DMS53 (cell line): ENCODE measurements around the gene CITED2.

Experiments
- DNase-seq: peaks from one replicate; lab custom pipeline; 2025; lab: John Stamatoyannopoulos, UW

The CITED2 gene

GRCh38 chr6:139381216-139381865, 6.9 kb upstream of the CITED2 start:
- no peak for DNase-seq

GRCh38 chr6:139380611-139381010, 6.2 kb upstream of the CITED2 start:
- no peak for DNase-seq

DNA sequence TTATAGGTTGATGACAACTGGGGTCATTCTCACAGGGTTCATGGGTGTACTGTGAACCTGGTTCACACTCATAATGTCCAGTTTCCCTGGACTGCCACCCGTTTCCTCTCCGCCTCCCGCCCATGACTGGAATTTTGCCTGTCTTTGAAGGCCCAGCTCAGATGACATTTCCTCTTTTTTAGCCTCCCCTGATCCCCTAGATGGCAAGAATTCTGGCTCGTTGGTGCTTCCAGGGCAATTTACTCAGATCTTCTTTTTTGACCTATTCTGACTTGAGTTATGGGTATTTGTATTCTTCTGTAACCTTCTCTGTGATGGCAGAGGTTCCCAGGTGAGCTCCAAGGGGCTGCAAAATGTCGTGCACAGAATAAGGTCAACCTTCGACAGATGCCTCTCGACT, 5.7 kb upstream of the CITED2 start:
- DNase-seq: no peak

DNA sequence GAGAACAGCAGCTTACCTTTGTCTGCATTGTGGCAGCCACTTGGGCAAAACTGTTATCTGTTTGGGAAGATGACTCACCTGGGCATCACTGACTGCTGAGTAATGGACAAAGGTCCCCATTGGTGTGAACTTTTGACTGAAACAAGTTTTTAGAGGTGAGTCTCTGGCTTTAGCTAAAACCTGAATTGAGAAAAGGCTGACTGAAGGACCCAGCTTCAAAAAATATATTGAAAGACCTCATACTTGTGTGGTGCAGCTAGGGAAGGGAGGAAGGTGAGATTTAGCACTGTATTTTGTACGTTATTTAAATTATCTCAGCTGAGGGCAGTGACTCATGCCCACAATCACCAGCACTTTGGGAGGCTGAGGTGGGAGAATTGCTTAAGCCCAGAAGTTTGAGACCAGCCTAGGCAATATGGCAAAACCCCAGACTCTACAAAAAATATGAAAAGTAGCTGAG, 4.5 kb upstream of the CITED2 start:
- DNase-seq: peak; percentile 68

DNA sequence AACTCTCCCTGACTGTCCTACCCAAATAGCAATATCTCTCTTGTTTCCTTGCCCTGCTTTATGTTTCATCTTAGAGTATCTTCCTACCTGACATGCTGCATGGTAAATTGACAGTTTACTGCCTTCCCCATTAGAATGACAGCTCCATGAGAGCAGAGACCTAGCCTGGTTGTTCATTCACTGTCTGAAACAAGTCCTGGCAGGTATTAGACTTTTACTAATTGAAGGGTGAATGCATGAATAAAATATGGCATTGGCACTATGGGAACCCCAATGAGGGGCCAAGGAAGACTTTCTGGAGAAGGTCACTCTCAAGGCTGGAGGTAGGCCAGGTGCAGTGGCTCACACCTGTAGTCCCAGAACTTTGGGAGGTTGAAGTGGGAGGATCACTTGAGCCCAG, 3.8 kb upstream of the CITED2 start:
- no peak for DNase-seq

DNA sequence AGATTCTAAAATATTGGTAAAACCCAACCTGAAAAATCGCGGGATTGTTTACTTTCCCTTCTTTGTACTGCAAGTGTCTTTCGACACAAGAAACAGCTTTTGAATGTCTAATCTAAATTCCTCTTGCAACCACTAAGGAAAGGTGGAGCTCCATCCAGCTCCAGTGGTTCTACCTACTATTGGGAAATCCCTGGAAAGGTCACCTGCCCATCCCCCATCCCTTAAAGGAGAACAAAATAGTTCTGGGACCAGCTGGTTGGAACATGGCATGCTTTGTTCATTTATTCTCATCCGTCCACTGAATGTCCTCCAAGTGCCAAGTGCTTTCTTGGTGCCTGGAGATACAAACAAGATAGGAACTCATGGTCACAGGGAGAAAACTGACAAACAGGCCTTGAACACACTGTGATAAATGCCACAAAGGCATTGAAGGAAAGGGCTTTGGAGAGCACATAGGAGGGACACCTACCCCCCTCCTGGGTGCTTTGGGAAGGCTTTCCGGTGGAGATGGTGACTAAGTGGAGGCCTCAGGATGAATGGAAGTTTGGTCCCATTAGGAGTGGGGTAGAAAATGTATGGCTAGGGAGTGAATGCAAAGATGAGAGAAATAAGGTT, 2.3 kb upstream of the CITED2 start:
- peak; percentile 13 for DNase-seq

DNA sequence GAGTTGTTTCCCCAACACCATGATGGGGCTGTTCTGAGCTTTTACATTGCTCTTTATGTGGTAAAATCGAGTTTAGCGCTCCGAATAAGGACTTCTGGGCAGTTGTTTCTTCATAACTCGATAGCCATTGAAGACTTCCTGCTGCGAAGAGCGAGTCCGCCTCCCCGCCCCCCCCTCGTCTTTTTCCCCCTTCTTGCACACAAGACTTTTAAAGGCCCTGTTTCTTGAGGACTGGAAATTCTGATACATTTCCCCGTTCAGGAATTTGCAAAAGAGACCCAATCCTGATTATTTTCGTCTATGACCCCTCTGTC, 1.5 kb upstream of the CITED2 start:
- DNase-seq: no peak

GRCh38 chr6:139375226-139376016, 973 bp upstream of the CITED2 start:
- DNase-seq: peak; percentile 95

GRCh38 chr6:139373928-139374356, 506 bp downstream of the CITED2 start:
- DNase-seq: no peak

DNA sequence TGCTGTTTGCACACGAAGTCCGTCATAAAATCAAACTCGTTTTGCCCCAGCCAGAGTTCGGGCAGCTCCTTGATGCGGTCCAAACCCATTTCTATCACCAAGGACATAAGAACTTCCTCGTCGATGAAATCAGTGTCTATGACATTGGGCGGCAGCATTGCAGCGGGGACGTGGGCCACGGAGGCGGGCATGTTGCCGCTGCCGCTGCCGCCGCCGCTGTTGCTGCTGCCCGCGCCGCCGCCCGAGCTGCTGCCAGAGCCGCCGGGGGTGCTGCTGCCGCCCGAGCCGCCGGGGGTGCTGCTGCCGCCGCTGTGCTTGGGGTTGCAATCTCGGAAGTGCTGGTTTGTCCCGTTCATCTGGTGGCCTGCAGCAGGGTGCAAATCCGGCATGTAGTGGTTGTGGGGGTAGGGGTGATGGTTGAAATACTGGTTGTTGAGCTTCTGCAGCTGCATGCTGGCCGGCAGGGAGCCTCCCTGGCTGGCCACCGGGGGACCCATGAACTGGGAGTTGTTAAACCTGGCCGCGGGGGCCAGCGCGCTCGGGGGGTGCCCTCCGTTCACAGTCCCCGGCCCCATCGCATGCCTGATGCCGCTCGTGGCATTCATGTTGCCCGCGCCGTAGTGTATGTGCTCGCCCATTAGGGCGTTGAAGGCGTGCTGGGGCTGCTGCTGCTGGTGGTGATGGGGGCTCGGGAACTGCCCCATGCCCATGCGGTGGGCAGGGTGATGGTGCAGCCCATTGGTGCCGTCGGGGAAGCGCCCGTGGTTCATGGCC, 1.1 kb downstream of the CITED2 start:
- peak; percentile 82 for DNase-seq

DNA sequence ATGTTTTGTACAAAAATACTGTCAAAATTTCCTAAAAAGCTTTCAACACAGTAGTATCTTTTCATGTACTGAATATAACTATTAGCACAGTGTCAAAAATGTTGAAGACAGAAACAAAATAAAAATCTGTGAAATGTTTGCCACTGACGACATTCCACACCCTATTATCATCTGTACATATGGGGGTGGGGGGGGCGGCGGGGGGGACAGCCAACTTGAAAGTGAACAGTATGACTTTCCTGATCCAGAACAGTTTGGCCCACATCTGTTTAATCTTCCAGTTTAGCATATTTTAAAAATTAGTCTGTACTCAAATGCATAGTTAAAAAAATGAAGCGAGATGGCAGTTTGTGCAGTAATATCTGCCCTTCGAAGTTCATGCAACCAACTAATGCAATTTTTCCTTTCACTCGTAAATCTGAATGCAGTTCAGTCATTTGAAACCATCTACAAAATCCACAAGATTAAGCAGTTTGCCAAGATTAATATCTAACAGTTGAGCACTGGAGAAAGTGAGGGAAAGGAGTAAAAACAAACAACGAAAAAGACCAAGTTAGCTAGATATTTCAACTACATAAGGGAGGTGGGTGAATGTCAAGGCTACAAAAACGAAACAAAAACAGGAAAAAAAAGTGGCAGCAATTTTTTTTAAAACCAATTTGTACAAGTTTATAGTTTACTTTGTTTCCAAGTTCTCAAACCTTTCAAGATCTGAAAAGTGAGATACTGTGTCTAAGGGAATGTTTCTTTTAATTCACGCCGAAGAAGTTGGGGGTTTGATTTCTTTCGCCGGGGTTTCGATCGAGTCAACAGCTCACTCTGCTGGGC, 1.9 kb downstream of the CITED2 start:
- DNase-seq: no peak

GRCh38 chr6:139371421-139372203, 2.8 kb downstream of the CITED2 start:
- DNase-seq: no peak

DNA sequence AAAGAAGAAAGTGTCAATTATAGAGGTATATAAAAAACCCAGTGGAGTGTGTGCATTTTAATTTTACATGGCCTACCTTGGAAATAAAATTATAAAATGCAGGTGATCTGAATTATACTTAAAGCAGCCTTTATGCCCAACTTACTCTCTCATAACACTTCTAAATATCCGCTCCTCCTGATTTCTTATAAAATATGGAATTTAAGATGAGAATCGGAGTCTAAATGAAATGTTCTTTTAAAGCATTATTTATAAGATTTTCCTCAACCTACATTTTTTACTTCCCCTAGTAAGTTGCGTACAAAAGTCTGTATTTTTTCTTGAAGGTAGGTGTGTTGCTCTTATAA, 3.5 kb downstream of the CITED2 start:
- no peak for DNase-seq

DNA sequence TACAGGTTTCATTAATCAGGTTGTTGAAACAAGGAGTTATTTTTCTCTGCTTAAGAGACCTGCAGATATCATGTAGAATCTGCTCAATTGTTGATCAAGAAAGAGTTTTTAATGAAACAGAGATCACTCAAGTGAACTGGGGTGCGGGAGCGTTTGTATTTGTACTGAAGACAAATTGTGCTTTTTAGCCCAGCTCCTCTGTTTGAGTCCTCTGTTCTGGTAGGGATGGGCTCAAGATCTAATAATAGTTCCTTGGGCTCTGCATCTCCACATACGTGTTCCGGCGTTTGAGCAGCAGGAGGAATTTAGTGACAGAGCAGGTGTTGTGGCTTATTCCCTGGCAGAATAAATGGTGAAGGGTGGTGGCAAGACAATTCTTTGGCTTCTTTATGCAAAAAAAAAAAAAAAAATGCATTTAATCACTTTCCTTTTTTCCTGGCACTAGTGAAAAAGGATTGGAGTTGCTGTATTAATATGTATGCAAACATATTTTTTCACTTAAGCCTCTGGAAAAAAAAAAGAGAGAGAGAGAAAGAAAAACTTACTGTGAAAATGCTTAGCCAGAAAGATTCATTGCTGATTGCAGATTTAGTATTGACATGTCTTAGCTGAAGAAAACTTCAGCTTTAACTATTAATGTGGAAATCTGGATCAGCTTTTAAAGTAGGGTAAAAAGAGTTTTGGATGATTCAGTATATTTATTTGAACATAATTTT, 4.0 kb downstream of the CITED2 start:
- DNase-seq: no peak

- DNase-seq: peak; percentile 67
Measured at GRCh38 chr6:139369568-139370282, 4.7 kb downstream of the CITED2 start.

DNA sequence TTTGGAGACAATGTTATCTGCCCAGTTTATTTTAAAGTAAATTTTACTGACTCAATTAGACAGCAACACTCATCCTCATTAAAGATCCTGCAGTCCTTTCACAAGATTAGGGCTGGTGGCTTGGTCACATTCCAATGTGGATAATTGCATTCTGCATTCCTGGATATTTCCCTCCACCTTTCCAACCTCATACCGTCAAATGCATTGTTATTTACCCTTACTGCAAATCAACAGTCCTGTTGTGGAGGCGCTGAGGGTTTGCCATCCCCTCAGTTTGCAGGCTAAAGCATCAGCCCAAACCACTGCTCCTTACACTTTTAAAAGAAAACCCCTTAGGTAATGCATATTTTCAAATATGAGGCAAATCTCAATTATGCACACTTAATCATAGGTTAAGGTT, 5.4 kb downstream of the CITED2 start:
- no peak for DNase-seq

DNA sequence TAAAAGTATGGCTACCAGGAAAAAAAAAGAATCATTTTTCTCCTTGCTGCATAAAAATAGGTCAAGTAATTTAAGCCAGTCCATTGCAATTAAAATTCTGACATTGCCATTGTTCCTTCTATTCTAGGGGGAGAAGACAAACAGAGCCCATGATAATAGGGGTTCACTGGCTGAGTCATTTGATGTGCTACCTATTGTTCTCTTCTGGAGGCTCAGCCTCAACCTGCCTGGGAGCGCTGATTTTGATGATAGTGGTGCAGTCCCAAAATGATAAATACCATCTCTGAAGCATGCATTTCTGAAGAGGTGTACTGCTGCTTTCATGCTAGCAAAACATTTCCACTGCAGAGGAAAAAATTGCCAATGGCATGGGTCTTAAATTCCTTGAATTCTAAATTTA, 5.8 kb downstream of the CITED2 start:
- DNase-seq: no peak

DNA sequence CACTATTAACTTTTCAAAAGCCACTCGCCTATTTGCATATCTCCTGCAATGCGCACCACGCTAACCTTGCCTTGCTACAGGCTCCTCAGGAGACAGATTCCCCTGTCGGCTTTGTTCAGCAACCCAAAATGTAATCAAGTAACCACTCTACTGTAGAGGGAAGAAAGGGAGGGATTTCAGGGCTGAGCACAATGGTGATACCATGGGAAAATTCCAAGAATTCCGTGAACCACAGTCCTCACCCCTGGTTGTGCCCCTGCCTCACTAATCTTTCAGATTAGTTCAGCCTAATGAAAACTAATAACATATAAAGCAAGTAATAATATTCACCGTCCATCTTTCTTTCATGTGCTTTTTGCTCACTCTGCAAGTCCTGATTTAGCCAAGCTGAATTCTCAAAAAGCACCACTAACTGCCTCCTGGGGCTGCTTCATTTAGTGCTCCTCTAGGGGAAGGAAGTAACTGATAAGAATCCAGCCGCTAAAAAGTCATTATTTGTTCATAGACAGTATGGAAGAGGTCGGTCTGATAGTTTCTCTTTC, 6.6 kb downstream of the CITED2 start:
- no peak for DNase-seq

- DNase-seq: no peak
Measured at GRCh38 chr6:139364982-139365379, 9.5 kb downstream of the CITED2 start.
